Fibroblast of the aortic adventitia (primary cell): ENCODE data around the gene ABAT. TPM values are rescaled to one million over a fixed set of nuclear protein-coding genes. Genes with fewer than 3 reads are reported as not detected.

Experiments
- DNase-seq: peaks from one replicate; pipeline ENCODE4 v3.0.0-alpha.2; 2010; ENCODE audit warnings: low read depth
- H3K4me3 ChIP-seq: 2 replicates; pipeline ENCODE4 v1.5.1; 2011; ENCODE audit warnings: low read depth, mild to moderate bottlenecking, control low read depth, low read length, moderate library complexity
- total RNA-seq: library from RNA; depleted of rRNA; stranded (reverse); fragments of >200 nt; gene quantifications from 2 replicates; pipeline ENCODE4 v1.2.3, GENCODE V29; 2012; ENCODE audit warnings: low replicate concordance
- TF ChIP-seq, protein P1 (sequence below): IDR thresholded peaks from 2 replicates; pipeline ENCODE4 v1.5.1; 2011; ENCODE audit warnings: mild to moderate bottlenecking, low read length, control low read depth, inconsistent platforms; ENCODE audit not compliant: insufficient read depth

The ABAT gene
- total RNA-seq, 1 donor, result 1.4 TPM

DNA sequence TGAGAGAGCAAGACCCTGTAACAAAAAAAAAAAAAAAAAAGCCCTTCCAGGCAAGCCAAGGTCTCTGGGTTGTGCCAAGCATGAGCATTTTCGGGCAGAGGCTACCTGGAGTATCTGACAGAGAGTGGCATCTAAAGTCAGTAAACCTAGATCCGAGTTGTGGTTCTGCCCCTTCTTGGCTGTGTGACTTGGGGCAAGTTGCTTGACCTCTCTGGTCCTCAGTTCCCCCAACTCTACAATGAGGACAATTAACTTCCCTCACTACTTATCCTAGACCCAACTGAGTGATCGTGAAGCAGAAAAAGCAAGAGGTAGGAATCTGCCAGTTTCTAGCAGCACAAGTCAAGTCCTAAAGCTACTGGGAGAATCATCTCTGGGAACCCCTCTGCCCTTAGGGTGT lies 88.7 kb downstream of the ABAT start:
- no peak for DNase-seq
- TF ChIP-seq, protein P1, sequence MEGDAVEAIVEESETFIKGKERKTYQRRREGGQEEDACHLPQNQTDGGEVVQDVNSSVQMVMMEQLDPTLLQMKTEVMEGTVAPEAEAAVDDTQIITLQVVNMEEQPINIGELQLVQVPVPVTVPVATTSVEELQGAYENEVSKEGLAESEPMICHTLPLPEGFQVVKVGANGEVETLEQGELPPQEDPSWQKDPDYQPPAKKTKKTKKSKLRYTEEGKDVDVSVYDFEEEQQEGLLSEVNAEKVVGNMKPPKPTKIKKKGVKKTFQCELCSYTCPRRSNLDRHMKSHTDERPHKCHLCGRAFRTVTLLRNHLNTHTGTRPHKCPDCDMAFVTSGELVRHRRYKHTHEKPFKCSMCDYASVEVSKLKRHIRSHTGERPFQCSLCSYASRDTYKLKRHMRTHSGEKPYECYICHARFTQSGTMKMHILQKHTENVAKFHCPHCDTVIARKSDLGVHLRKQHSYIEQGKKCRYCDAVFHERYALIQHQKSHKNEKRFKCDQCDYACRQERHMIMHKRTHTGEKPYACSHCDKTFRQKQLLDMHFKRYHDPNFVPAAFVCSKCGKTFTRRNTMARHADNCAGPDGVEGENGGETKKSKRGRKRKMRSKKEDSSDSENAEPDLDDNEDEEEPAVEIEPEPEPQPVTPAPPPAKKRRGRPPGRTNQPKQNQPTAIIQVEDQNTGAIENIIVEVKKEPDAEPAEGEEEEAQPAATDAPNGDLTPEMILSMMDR, result no peak
- H3K4me3 ChIP-seq, result no peak overlapping the region

DNA sequence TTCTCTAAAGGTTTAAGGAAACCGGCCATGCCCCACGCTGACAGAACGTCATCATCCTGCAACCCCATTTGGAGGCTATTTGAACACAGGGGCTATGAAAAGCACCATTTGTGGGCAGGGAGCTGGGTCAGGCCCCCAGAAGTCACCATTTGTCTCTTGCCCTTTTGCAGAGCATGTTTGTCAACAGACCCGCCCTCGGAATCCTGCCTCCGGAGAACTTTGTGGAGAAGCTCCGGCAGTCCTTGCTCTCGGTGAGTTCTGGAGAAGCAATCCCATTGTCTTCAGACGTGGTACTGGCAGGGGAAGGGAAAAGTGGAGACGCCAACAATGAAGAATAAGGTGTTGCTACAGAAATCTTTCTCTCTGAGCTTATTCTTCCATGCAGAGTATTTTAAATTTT lies 89.5 kb downstream of the ABAT start:
- DNase-seq, result no peak
- TF ChIP-seq, protein P1, result no peak
- H3K4me3 ChIP-seq, result no peak overlapping the region

DNA sequence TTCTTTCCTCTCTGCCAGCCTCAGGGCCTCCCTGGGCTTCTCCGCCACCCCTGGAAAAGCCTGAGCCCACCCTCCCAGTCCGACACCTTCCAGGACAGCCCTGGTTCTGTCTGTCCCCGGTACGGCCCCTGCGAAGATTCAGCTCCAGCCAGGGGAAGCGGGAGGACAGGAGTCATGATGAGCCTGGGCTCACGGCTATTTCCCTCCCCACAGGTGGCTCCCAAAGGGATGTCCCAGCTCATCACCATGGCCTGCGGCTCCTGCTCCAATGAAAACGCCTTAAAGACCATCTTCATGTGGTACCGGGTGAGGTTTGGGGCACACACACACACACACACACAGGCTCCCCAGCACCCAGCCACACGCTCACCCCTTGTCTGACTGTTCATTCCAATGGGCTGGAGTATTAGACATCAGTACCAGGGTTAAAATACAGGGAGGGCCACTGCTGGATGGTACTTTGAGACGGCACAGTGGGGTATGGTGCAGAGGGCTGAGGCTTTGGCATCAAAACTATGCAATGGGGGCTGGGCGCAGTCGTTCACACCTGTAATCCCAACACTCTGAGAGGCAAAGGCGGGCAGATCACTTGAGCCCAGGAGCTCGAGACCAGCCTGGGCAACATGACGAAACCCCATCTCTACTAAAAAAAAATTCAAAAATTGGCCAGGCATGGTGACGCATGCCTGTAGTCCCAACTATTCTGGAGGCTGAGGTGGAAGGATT lies 90.3 kb downstream of the ABAT start:
- DNase-seq, result no peak
- H3K4me3 ChIP-seq, result no peak overlapping the region
- TF ChIP-seq, protein P1, result no peak

DNA sequence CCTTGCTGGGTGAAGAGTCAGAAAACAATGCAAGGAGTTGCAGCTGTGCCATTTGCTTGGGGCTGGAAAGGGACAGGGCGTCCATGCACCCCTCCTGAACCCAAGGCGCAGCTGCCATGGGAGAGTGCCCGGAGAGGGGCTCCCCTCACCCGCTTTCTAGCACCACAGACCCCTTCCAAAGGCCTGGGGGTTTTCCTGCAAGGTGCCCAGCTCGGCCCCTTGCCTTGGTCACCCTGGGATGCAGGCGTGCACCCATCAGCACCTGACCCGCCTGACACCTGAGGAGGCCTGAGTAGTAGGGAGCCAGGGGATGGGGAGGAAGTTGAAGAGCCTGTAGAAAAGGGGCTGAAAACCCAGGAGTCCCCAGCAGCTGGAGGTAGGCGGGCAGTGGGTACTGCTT lies 92.8 kb downstream of the ABAT start:
- no peak overlapping the region for H3K4me3 ChIP-seq
- TF ChIP-seq, protein P1, result no peak
- no peak for DNase-seq

DNA sequence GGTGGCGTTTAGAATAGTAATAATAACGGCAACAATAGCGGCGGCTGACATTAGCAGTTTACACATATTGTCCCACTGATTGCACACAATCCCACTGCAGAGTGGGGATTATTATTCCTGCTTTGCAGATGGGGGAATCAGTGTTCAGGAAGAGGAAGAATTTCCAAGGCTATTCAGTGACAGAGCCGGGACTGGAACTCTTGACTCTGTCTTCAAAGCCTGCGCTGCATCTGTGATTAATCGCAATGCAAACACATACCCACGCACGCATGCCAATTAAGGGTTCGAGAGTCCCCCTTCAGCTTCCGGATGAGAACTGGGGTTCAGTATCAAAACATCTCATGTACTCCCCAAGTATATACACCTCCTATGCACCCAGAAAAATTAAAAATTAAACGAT lies 93.9 kb downstream of the ABAT start:
- DNase-seq, result no peak
- H3K4me3 ChIP-seq, result no peak overlapping the region
- TF ChIP-seq, protein P1, result no peak

DNA sequence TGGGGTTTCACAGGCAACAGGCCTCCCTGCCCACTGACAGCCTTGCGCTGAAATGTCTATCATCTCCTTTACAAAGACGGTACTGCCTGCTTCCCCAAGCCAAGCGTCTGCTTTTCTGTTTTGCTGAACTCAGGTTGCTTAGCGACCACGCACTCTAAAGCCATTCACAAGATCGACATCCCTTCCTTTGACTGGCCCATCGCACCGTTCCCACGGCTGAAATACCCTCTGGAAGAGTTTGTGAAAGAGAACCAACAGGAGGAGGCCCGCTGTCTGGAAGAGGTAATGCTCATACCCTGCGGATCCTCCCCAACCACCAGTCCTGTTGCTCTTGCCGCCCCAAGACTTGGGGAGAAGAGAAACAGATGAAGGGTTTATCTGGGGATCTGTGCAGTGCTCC lies 94.3 kb downstream of the ABAT start:
- TF ChIP-seq, protein P1, result no peak
- H3K4me3 ChIP-seq, result no peak overlapping the region
- DNase-seq, result no peak

DNA sequence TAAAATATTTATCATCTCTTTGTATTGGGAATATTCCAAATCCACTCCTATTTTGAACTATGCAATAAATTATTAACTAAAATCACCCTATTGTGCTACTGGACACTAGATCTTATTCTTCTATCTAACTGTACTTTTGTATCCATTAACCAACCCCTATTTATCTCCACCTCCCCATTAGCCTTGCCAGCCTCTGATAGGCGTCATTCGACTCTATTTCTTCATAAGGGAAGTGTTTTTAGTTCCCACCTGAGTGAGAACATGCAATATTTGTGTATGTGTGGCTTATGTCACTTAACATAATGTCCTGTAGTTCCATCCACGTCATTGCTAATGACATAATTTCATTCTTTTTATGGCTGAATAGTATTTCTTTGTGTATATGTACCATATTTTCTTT lies 99.1 kb downstream of the ABAT start:
- TF ChIP-seq, protein P1, result no peak
- DNase-seq, result no peak
- no peak overlapping the region for H3K4me3 ChIP-seq
